Keratinocyte (primary cell): Measurements from ENCODE around the gene ADAMTS7. TPM values are rescaled to one million over a fixed set of nuclear protein-coding genes. Genes with fewer than 3 reads are reported as not detected.

Experiments used
- DNase-seq: peaks from one replicate; pipeline ENCODE4 v3.0.0-alpha.2; 2011; ENCODE audit warnings: low read depth, missing footprints, low spot score
- FAIRE-seq: peaks from 2 replicates; lab custom pipeline; 2011; peaks lifted over from hg19 to GRCh38; lab: Jason Lieb, UNC
- H2AFZ ChIP-seq: 2 replicates; pipeline ENCODE4 v1.6.0; 2012; ENCODE audit warnings: low read length, control low read depth, inconsistent platforms; ENCODE audit not compliant: control insufficient read depth
- H3K27ac ChIP-seq: 2 replicates; pipeline ENCODE4 v1.5.1; 2011; ENCODE audit warnings: low read length; ENCODE audit not compliant: control insufficient read depth, insufficient read depth
- H3K27me3 ChIP-seq: 3 replicates; pipeline ENCODE4 v1.6.0; 2011; ENCODE audit warnings: low read length; ENCODE audit not compliant: control insufficient read depth, insufficient read depth; ENCODE audit errors: extremely low read depth
- H3K36me3 ChIP-seq, 2 experiments: 2 replicates in 1 of 2; 3 replicates in 1 of 2; pipeline ENCODE4 v1.5.1; 2011; ENCODE audit warnings: low read length in 2 of 2, mild to moderate bottlenecking in 1 of 2; ENCODE audit not compliant: control insufficient read depth in 2 of 2, insufficient read depth in 2 of 2; ENCODE audit errors: extremely low read depth in 1 of 2
- H3K4me1 ChIP-seq: 3 replicates; pipeline ENCODE4 v1.5.1; 2011; ENCODE audit warnings: low read length; ENCODE audit not compliant: control insufficient read depth, insufficient read depth; ENCODE audit errors: extremely low read depth
- H3K4me2 ChIP-seq: 3 replicates; pipeline ENCODE4 v1.6.0; 2011; ENCODE audit warnings: low read depth, low read length; ENCODE audit not compliant: control insufficient read depth, insufficient read depth; ENCODE audit errors: extremely low read depth
- H3K4me3 ChIP-seq, 3 experiments: fragments of 200-600 bp in 1 of 3; sonication (generic) in 1 of 3; 2 replicates in 2 of 3; 3 replicates in 1 of 3; pipeline ENCODE4 v1.5.1; 2011 to 2016; ENCODE audit warnings: low read length in 3 of 3, mild to moderate bottlenecking in 3 of 3, control low read depth in 2 of 3, inconsistent platforms in 1 of 3, low read depth in 1 of 3, mixed read lengths in 1 of 3, mixed run types in 1 of 3, moderate library complexity in 1 of 3; ENCODE audit not compliant: control insufficient read depth in 2 of 3, insufficient read depth in 2 of 3; ENCODE audit errors: extremely low read depth in 1 of 3
- H3K79me2 ChIP-seq: 2 replicates; pipeline ENCODE4 v1.6.0; 2012; ENCODE audit warnings: low read length; ENCODE audit not compliant: control insufficient read depth, insufficient read depth
- H3K9ac ChIP-seq: 3 replicates; pipeline ENCODE4 v1.6.0; 2011; ENCODE audit warnings: low read length; ENCODE audit not compliant: control insufficient read depth, insufficient read depth; ENCODE audit errors: extremely low read depth
- H3K9me1 ChIP-seq: 3 replicates; pipeline ENCODE4 v1.6.0; 2011; ENCODE audit warnings: low read length; ENCODE audit not compliant: control insufficient read depth, insufficient read depth; ENCODE audit errors: extremely low read depth
- H3K9me3 ChIP-seq: 2 replicates; pipeline ENCODE4 v1.5.1; 2012; ENCODE audit warnings: low read depth, low read length; ENCODE audit not compliant: control insufficient read depth
- H4K20me1 ChIP-seq: 3 replicates; pipeline ENCODE4 v1.6.0; 2011; ENCODE audit warnings: low read length; ENCODE audit not compliant: control insufficient read depth, insufficient read depth; ENCODE audit errors: extremely low read depth
- CTCF ChIP-seq, 3 experiments: IDR thresholded peaks in 1 of 3; conservative IDR thresholded peaks in 1 of 3; optimal IDR thresholded peaks in 1 of 3; 2 replicates in 2 of 3; 3 replicates in 1 of 3; pipeline versions ENCODE3 to v1.5.1; 2011; ENCODE audit warnings: low read length in 3 of 3, mild to moderate bottlenecking in 3 of 3, moderate library complexity in 2 of 3, control low read depth in 1 of 3, inconsistent platforms in 1 of 3; ENCODE audit not compliant: insufficient read depth in 2 of 3; ENCODE audit errors: extremely low read depth in 1 of 3
- EZH2 ChIP-seq: IDR thresholded peaks from one replicate; pipeline ENCODE4 v1.6.1; 2012; ENCODE audit warnings: inconsistent platforms, mild to moderate bottlenecking, low read length, moderate library complexity
- dilution Hi-C: fragments of 300-500 bp; cut with MboI; formaldehyde crosslinking; loops from one replicate; pipeline ENCODE4 v1.7.0; 2020; ENCODE audit warnings: low sequenced_read_pairs; ENCODE audit not compliant: extremely low pct_ligation_motif_present
- polyA plus RNA-seq, 5 experiments: library from polyadenylated mRNA; depleted of rRNA in 3 of 5; stranded (reverse) in 3 of 5; stranded (forward) in 1 of 5; unstranded in 1 of 5; fragments of >200 nt; gene quantifications; 1 replicate in 1 of 5; 2 replicates in 3 of 5; 3 replicates in 1 of 5; pipeline versions ENCODE4 v1.2.1 to v1.2.3, GENCODE V29; 2011 to 2012; ENCODE audit warnings: missing spikeins in 2 of 5, low read depth in 1 of 5, low replicate concordance in 1 of 5

Gene ADAMTS7
- polyA plus RNA-seq, 1 donor (not counting 4 experiments of a cell fraction or from before 2014, with no cell fraction given): 0.13 TPM

- H2AFZ ChIP-seq: no peak overlapping the region
- no peak overlapping the region for H3K4me3 ChIP-seq
- H3K9ac ChIP-seq: no peak overlapping the region
- FAIRE-seq (no peak), DNase-seq (no peak)
- no peaks in the 10 kb centered on the region for H3K9me1 ChIP-seq
- H3K27me3 ChIP-seq: no peaks in the 10 kb centered on the region
- H3K27ac ChIP-seq: no peak overlapping the region
- H3K36me3 ChIP-seq: no peaks in the 10 kb centered on the region
- no peak overlapping the region for H3K4me2 ChIP-seq
- no peaks in the 10 kb centered on the region for H3K9me3 ChIP-seq
- H3K4me1 ChIP-seq: peaks cover 4% of the 10 kb centered on the region
- no peaks in the 10 kb centered on the region for H3K79me2 ChIP-seq
- TF ChIP-seq EZH2 (no peak), CTCF (optimal IDR thresholded peaks at IDR 0.05 in 1 of 3, IDR thresholded peaks at IDR 0.05 in 1 of 3, conservative IDR thresholded peaks at IDR 0.05 in 1 of 3; ENCODE audit: extremely low read depth in 1 of 3, insufficient read depth in 2 of 3, low read length in 3 of 3) (no peak)
- dilution Hi-C loops: no loop called here
- H4K20me1 ChIP-seq: no peaks in the 10 kb centered on the region
Observed at GRCh38 chr15:78797951-78798350, 13.3 kb downstream of the ADAMTS7 start.

- H2AFZ ChIP-seq: no peak overlapping the region
- H3K4me2 ChIP-seq: no peak overlapping the region
- no peaks in the 10 kb centered on the region for H3K27me3 ChIP-seq
- dilution Hi-C loops: no loop called here
- no peaks in the 10 kb centered on the region for H3K36me3 ChIP-seq
- peaks cover 4% of the 10 kb centered on the region for H3K4me1 ChIP-seq
- H4K20me1 ChIP-seq: no peaks in the 10 kb centered on the region
- FAIRE-seq (no peak), DNase-seq (no peak)
- no peaks in the 10 kb centered on the region for H3K9me1 ChIP-seq
- H3K9me3 ChIP-seq: no peaks in the 10 kb centered on the region
- TF ChIP-seq EZH2 (no peak), CTCF (optimal IDR thresholded peaks at IDR 0.05 in 1 of 3, IDR thresholded peaks at IDR 0.05 in 1 of 3, conservative IDR thresholded peaks at IDR 0.05 in 1 of 3; ENCODE audit: extremely low read depth in 1 of 3, insufficient read depth in 2 of 3, low read length in 3 of 3) (no peak)
- no peaks in the 10 kb centered on the region for H3K79me2 ChIP-seq
- H3K9ac ChIP-seq: no peak overlapping the region
- no peak overlapping the region for H3K27ac ChIP-seq
- H3K4me3 ChIP-seq: no peak overlapping the region
Observed at GRCh38 chr15:78796510-78796909, 14.8 kb downstream of the ADAMTS7 start.
